HCT116 (cell line): ENCODE measurements around the gene CDKAL1. TPM values are rescaled to one million over a fixed set of nuclear protein-coding genes. Genes with fewer than 3 reads are reported as not detected.

Experiments used
- ATAC-seq: fragments of 200-7000 bp; cut with Tn5 transposase; 2 replicates; pipeline ENCODE4 v1.9.1; 2020; ENCODE audit warnings: mild to moderate bottlenecking, moderate library complexity
- BruUV-seq: library from RNA; stranded (reverse); fragments of 400-500 nt; replicated peaks from 2 replicates; lab custom pipeline; 2021; lab: Mats Ljungman, UMichigan
- CTCF ChIA-PET: fragments of 300-600 bp; sonication (Branson Sonifier 250); formaldehyde crosslinking; loops from one replicate; lab custom pipeline; 2021; ENCODE audit warnings: antibody characterized with exemption; lab: Charles Lee
- POLR2A ChIA-PET: fragments of 300-600, 350-600 bp; sonication (Branson Sonifier 250); formaldehyde crosslinking; loops from one replicate; lab custom pipeline; 2021; ENCODE audit warnings: antibody characterized with exemption; lab: Charles Lee
- RAD21 ChIA-PET, 2 experiments: fragments of 300-600 bp; sonication (Branson Sonifier 250); formaldehyde crosslinking; loops; one replicate each; lab custom pipeline; 2023; ENCODE audit warnings: low total read pairs in 2 of 2; ENCODE audit not compliant: uncharacterized antibody in 2 of 2, unreplicated experiment in 2 of 2, low non-redundant PET in 1 of 2; lab: Charles Lee
- DNase-seq: peaks from one replicate; pipeline ENCODE4 v3.0.0-alpha.2; 2010; ENCODE audit warnings: low read depth, low spot score
- H2AFZ ChIP-seq: fragments of 200-600 bp; shearing (Covaris generic), sonication (generic); 2 replicates; pipeline ENCODE4 v1.6.1; 2017; ENCODE audit warnings: low read depth, mixed run types, mixed read lengths, antibody characterized with exemption, low read length; ENCODE audit not compliant: poor library complexity, severe bottlenecking
- H3K27ac ChIP-seq: 2 replicates; pipeline ENCODE4 v1.5.1; 2012; ENCODE audit warnings: low read depth, low read length
- H3K27me3 ChIP-seq: fragments of 200-600 bp; sonication (generic); 2 replicates; pipeline ENCODE4 v1.6.1; 2016; ENCODE audit warnings: mixed run types, low read length, mixed read lengths; ENCODE audit not compliant: insufficient read depth
- H3K36me3 ChIP-seq, 2 experiments: fragments of 200-500 bp in 1 of 2; fragments of 200-600 bp in 1 of 2; sonication (Bioruptor generic) in 1 of 2; sonication (generic) in 1 of 2; 2 replicates each; pipeline versions ENCODE4 v1.5.1 to v1.6.1; 2014 to 2016; ENCODE audit warnings: low read length in 2 of 2, inconsistent platforms in 1 of 2, mixed read lengths in 1 of 2, mixed run types in 1 of 2; ENCODE audit not compliant: insufficient read depth in 2 of 2, control insufficient read depth in 1 of 2
- H3K4me1 ChIP-seq, 2 experiments: fragments of 200-600 bp in 1 of 2; sonication (generic) in 1 of 2; 2 replicates each; pipeline versions ENCODE4 v1.5.1 to v1.6.1; 2012 to 2017; ENCODE audit warnings: low read length in 2 of 2, inconsistent platforms in 1 of 2, mild to moderate bottlenecking in 1 of 2, mixed read lengths in 1 of 2, mixed run types in 1 of 2, moderate library complexity in 1 of 2; ENCODE audit not compliant: insufficient read depth in 2 of 2, control insufficient read depth in 1 of 2
- H3K4me2 ChIP-seq: fragments of 200-600 bp; sonication (generic); 2 replicates; pipeline ENCODE4 v1.6.1; 2017; ENCODE audit warnings: mixed run types, low read length, mixed read lengths
- H3K4me3 ChIP-seq, 2 experiments: fragments of 200-600 bp in 1 of 2; sonication (generic) in 1 of 2; replicated peaks in 1 of 2; 2 replicates each; pipeline ENCODE4 v1.5.1; 2011 to 2016; ENCODE audit warnings: low read length in 2 of 2, control low read depth in 1 of 2, low read depth in 1 of 2, mild to moderate bottlenecking in 1 of 2, mixed read lengths in 1 of 2, mixed run types in 1 of 2
- H3K79me2 ChIP-seq: fragments of 200-600 bp; sonication (generic); 2 replicates; pipeline ENCODE4 v1.6.1; 2017; ENCODE audit warnings: mild to moderate bottlenecking, mixed run types, low read length, moderate library complexity, mixed read lengths; ENCODE audit not compliant: insufficient read depth
- H3K9ac ChIP-seq: fragments of 200-600 bp; sonication (generic); 2 replicates; pipeline ENCODE4 v1.6.1; 2016; ENCODE audit warnings: low read length, mixed read lengths
- H3K9me2 ChIP-seq: fragments of 200-600 bp; sonication (generic), shearing (Covaris generic); 2 replicates; pipeline ENCODE4 v1.6.1; 2017; ENCODE audit warnings: mixed run types, mild to moderate bottlenecking, moderate library complexity; ENCODE audit not compliant: insufficient read depth
- H3K9me3 ChIP-seq, 2 experiments: fragments of 200-500 bp in 1 of 2; fragments of 200-600 bp in 1 of 2; sonication (Bioruptor generic) in 1 of 2; sonication (generic) in 1 of 2; 2 replicates each; pipeline ENCODE4 v1.6.1; 2014 to 2017; ENCODE audit warnings: low read length in 2 of 2, mixed read lengths in 2 of 2, inconsistent platforms in 1 of 2, low read depth in 1 of 2, mild to moderate bottlenecking in 1 of 2, mixed run types in 1 of 2, moderate library complexity in 1 of 2; ENCODE audit not compliant: control insufficient read depth in 1 of 2, insufficient read depth in 1 of 2
- H4K20me1 ChIP-seq: fragments of 200-600 bp; sonication (generic), shearing (Covaris generic); 2 replicates; pipeline ENCODE4 v1.6.1; 2017; ENCODE audit warnings: mixed run types, mild to moderate bottlenecking, moderate library complexity; ENCODE audit not compliant: insufficient read depth
- CBX3 ChIP-seq: IDR thresholded peaks from 2 replicates; pipeline ENCODE4 v1.6.1; 2012; ENCODE audit warnings: low read depth
- ELF1 ChIP-seq: IDR thresholded peaks from 2 replicates; pipeline ENCODE4 v1.6.1; 2012; ENCODE audit warnings: low read depth, borderline replicate concordance
- EZH2 ChIP-seq: fragments of 200-600 bp; sonication (generic); IDR thresholded peaks from 2 replicates; pipeline ENCODE4 v1.6.1; 2017; ENCODE audit warnings: antibody characterized with exemption, mixed run types
- FOSL1 ChIP-seq: IDR thresholded peaks from 2 replicates; pipeline ENCODE4 v1.6.1; 2012; ENCODE audit warnings: low read depth
- JUND ChIP-seq: IDR thresholded peaks from 2 replicates; pipeline ENCODE4 v1.6.1; 2012
- RAD21 ChIP-seq: IDR thresholded peaks from 2 replicates; pipeline ENCODE4 v1.6.1; 2012; ENCODE audit warnings: low read depth, mild to moderate bottlenecking
- SP1 ChIP-seq: IDR thresholded peaks from 2 replicates; pipeline ENCODE4 v1.6.1; 2012; ENCODE audit warnings: low read depth
- TCF7L2 ChIP-seq: IDR thresholded peaks from 2 replicates; pipeline ENCODE4 v1.7.0; 2011; ENCODE audit warnings: borderline replicate concordance, inconsistent platforms; ENCODE audit not compliant: insufficient read depth, insufficient read length; ENCODE audit errors: extremely low read depth
- ZNF274 ChIP-seq: fragments of 200-500 bp; sonication (Bioruptor generic); IDR thresholded peaks from 2 replicates; pipeline ENCODE4 v1.6.1; 2014; ENCODE audit warnings: mild to moderate bottlenecking, low read depth, low read length, inconsistent platforms
- intact Hi-C: fragments of 100-400 bp; cut with micrococcal nuclease; formaldehyde crosslinking; loops from 2 replicates; pipeline ENCODE4 v1.10.0; 2022
- total RNA-seq: library from RNA; stranded (reverse); gene quantifications from one replicate; pipeline ENCODE4 v1.2.1, GENCODE V29; 2021; ENCODE audit not compliant: unreplicated experiment
- TF ChIP-seq, protein P1 (sequence below), 3 experiments: fragments of 200-600 bp in 1 of 3; sonication (generic) in 1 of 3; IDR thresholded peaks in 2 of 3; conservative IDR thresholded peaks in 1 of 3; 2 replicates each; pipeline ENCODE4 v1.5.1; 2012 to 2017; ENCODE audit warnings: low read depth in 2 of 3, low read length in 2 of 3, antibody characterized with exemption in 1 of 3, borderline replicate concordance in 1 of 3, control low read depth in 1 of 3, mild to moderate bottlenecking in 1 of 3, mixed read lengths in 1 of 3, mixed run types in 1 of 3, moderate library complexity in 1 of 3; ENCODE audit not compliant: insufficient read depth in 1 of 3
- TF ChIP-seq, protein P2 (sequence below): IDR thresholded peaks from 2 replicates; pipeline ENCODE4 v1.6.1; 2012
- TF ChIP-seq, protein P3 (sequence below): IDR thresholded peaks from 2 replicates; pipeline ENCODE4 v1.6.1; 2012; ENCODE audit warnings: low read depth

Gene CDKAL1
- total RNA-seq, 1 experiment from 2014 or later: 14.9 TPM

DNA sequence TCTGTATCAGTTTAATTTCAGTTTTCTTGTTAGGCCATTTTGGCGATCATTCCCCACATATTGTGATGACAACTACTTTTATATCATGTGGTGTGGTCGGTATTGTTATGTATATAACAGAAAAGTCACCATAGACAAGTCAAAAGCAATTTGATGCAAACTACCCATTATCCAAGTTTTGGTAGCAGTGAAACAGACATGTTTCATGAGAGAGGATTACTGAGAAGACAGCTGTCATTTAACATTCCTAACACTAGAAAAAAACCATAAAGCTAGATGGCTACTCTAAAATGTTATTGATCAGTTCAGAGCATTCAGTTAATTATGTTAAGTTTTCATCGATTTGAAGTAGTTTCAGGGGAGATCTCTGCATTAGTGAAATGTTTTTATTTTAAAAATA lies 597.1 kb downstream of the CDKAL1 start:
- H3K4me1 ChIP-seq: no peaks in the 10 kb centered on the region
- ATAC-seq (no peak), DNase-seq (no peak)
- H3K9me2 ChIP-seq: no peaks in the 10 kb centered on the region
- H3K4me2 ChIP-seq: no peak overlapping the region
- H3K36me3 ChIP-seq: no peaks in the 10 kb centered on the region
- H4K20me1 ChIP-seq: no peaks in the 10 kb centered on the region
- no peak overlapping the region for H3K9ac ChIP-seq
- H2AFZ ChIP-seq: no peak overlapping the region
- H3K4me3 ChIP-seq: no peak overlapping the region
- ChIA-PET POLR2A (no interaction called here), RAD21 (no interaction called here), CTCF (interaction anchor here (1.5 kb wide), 1 partner anchor 12 kb away, joined by 3 read pairs; no protein-coding TSS in a partner anchor)
- H3K27me3 ChIP-seq: no peaks in the 10 kb centered on the region
- H3K79me2 ChIP-seq: no peaks in the 10 kb centered on the region
- no peaks in the 10 kb centered on the region for H3K9me3 ChIP-seq
- intact Hi-C loops: no loop called here
- no peak for TF ChIP-seq ELF1
- TF ChIP-seq, protein P1, sequence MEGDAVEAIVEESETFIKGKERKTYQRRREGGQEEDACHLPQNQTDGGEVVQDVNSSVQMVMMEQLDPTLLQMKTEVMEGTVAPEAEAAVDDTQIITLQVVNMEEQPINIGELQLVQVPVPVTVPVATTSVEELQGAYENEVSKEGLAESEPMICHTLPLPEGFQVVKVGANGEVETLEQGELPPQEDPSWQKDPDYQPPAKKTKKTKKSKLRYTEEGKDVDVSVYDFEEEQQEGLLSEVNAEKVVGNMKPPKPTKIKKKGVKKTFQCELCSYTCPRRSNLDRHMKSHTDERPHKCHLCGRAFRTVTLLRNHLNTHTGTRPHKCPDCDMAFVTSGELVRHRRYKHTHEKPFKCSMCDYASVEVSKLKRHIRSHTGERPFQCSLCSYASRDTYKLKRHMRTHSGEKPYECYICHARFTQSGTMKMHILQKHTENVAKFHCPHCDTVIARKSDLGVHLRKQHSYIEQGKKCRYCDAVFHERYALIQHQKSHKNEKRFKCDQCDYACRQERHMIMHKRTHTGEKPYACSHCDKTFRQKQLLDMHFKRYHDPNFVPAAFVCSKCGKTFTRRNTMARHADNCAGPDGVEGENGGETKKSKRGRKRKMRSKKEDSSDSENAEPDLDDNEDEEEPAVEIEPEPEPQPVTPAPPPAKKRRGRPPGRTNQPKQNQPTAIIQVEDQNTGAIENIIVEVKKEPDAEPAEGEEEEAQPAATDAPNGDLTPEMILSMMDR (IDR thresholded peaks at IDR 0.05 in 2 of 3, conservative IDR thresholded peaks at IDR 0.05 in 1 of 3; ENCODE audit: borderline replicate concordance in 1 of 3, insufficient read depth in 1 of 3, low read depth in 2 of 3, low read length in 2 of 3): 0 out of 6 replicates have a peak, but pooled peaks of 1 of the 3 experiments have one; percentile 18
- H3K27ac ChIP-seq: no peak overlapping the region
- BruUV-seq: no TSS peak

DNA sequence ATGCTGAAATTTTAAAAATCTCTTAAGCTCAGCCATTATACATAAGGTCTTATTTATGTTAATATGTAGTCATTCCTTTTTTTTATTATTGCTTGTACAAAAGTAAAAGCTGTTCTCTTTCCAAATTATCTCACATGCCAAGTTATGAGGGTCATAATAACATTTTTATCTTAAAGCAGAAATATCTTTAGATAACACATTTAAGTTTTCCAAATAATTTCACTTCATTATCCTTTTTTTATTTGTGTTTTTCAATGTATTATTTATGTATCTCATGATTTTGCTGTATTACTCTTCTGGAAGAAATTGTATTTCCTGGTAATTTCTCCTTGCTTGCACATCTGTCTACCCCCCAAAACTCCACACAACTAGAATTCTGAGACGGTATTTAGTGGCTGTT lies 598.2 kb downstream of the CDKAL1 start:
- Histone ChIP-seq H3K4me3 (no peak overlapping the region), H3K27me3 (no peaks in the 10 kb centered on the region), H3K36me3 (no peaks in the 10 kb centered on the region), H3K27ac (no peak overlapping the region), H3K9me3 (no peaks in the 10 kb centered on the region), H3K9me2 (no peaks in the 10 kb centered on the region), H3K4me1 (no peaks in the 10 kb centered on the region), H3K4me2 (no peak overlapping the region), H3K79me2 (no peaks in the 10 kb centered on the region), H2AFZ (no peak overlapping the region), H4K20me1 (no peaks in the 10 kb centered on the region), H3K9ac (no peak overlapping the region)
- no peak for ATAC-seq
- intact Hi-C loops: no loop called here
- CTCF ChIA-PET: no interaction called here
- POLR2A ChIA-PET: no interaction called here
- DNase-seq: no peak
- BruUV-seq: no TSS peak
- RAD21 ChIA-PET: no interaction called here
- no peak for TF ChIP-seq EZH2
- TF ChIP-seq SP1: no peak
- TF ChIP-seq, protein P2, sequence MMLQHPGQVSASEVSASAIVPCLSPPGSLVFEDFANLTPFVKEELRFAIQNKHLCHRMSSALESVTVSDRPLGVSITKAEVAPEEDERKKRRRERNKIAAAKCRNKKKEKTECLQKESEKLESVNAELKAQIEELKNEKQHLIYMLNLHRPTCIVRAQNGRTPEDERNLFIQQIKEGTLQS: no peak
- no peak for TF ChIP-seq RAD21
- no peak for TF ChIP-seq JUND
- no peak for TF ChIP-seq CBX3
- TF ChIP-seq, protein P3, sequence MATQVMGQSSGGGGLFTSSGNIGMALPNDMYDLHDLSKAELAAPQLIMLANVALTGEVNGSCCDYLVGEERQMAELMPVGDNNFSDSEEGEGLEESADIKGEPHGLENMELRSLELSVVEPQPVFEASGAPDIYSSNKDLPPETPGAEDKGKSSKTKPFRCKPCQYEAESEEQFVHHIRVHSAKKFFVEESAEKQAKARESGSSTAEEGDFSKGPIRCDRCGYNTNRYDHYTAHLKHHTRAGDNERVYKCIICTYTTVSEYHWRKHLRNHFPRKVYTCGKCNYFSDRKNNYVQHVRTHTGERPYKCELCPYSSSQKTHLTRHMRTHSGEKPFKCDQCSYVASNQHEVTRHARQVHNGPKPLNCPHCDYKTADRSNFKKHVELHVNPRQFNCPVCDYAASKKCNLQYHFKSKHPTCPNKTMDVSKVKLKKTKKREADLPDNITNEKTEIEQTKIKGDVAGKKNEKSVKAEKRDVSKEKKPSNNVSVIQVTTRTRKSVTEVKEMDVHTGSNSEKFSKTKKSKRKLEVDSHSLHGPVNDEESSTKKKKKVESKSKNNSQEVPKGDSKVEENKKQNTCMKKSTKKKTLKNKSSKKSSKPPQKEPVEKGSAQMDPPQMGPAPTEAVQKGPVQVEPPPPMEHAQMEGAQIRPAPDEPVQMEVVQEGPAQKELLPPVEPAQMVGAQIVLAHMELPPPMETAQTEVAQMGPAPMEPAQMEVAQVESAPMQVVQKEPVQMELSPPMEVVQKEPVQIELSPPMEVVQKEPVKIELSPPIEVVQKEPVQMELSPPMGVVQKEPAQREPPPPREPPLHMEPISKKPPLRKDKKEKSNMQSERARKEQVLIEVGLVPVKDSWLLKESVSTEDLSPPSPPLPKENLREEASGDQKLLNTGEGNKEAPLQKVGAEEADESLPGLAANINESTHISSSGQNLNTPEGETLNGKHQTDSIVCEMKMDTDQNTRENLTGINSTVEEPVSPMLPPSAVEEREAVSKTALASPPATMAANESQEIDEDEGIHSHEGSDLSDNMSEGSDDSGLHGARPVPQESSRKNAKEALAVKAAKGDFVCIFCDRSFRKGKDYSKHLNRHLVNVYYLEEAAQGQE: no peak
- no peak for TF ChIP-seq FOSL1
- no peak for TF ChIP-seq TCF7L2
- TF ChIP-seq ZNF274: no peak
- TF ChIP-seq, protein P1 (IDR thresholded peaks at IDR 0.05 in 2 of 3, conservative IDR thresholded peaks at IDR 0.05 in 1 of 3; ENCODE audit: borderline replicate concordance in 1 of 3, insufficient read depth in 1 of 3, low read depth in 2 of 3, low read length in 2 of 3): no peak
